HepG2 (cell line): ENCODE measurements around the gene KNG1. TPM values are rescaled to one million over a fixed set of nuclear protein-coding genes. Genes with fewer than 3 reads are reported as not detected.

Source experiments
- ATAC-seq: fragments of 200-7000 bp; cut with Tn5 transposase; 3 replicates; pipeline ENCODE4 v1.9.1; 2020; ENCODE audit warnings: mild to moderate bottlenecking, moderate library complexity
- BruUV-seq: library from RNA; stranded (reverse); fragments of 400-500 nt; replicated peaks from 2 replicates; lab custom pipeline; 2021; lab: Mats Ljungman, UMichigan
- CTCF ChIA-PET: fragments of 300-600 bp; formaldehyde crosslinking; extraction: SDS; loops from one replicate; lab custom pipeline; 2021; ENCODE audit warnings: low total read pairs, inconsistent platforms, low intra/inter-chr PET ratio; lab: Yijun Ruan, JAX
- POLR2A ChIA-PET: fragments of 350-600 bp; sonication (Branson Sonifier 250); formaldehyde crosslinking; loops from one replicate; lab custom pipeline; 2020; ENCODE audit warnings: antibody characterized with exemption, inconsistent platforms; lab: Yijun Ruan, JAX
- DNase-seq: peaks from one replicate; pipeline ENCODE4 v3.0.0-alpha.2; 2015; ENCODE audit warnings: low spot score
- FAIRE-seq: peaks from 3 replicates; lab custom pipeline; 2011; peaks lifted over from hg19 to GRCh38; lab: Jason Lieb, UNC
- H2AFZ ChIP-seq: one replicate; pipeline ENCODE4 v1.6.1; 2011; ENCODE audit warnings: low read length, inconsistent platforms
- H3K27ac ChIP-seq: fragments of 300-600 bp; 3 replicates; pipeline ENCODE4 v1.8.0; 2011; ENCODE audit warnings: mixed run types, mild to moderate bottlenecking, mixed read lengths, low read length, inconsistent platforms; ENCODE audit not compliant: insufficient read depth; ENCODE audit errors: extremely low read length
- H3K27me3 ChIP-seq, 2 experiments: fragments of 200-600 bp in 1 of 2; 2 replicates in 1 of 2; 3 replicates in 1 of 2; pipeline versions ENCODE4 v1.6.0 to v1.8.0; 2011; ENCODE audit warnings: low read length in 2 of 2, mild to moderate bottlenecking in 2 of 2, moderate library complexity in 2 of 2, inconsistent platforms in 1 of 2; ENCODE audit not compliant: insufficient read depth in 2 of 2, control insufficient read depth in 1 of 2
- H3K36me3 ChIP-seq, 2 experiments: fragments of 200-600 bp in 1 of 2; replicated peaks in 1 of 2; 2 replicates in 1 of 2; 3 replicates in 1 of 2; pipeline versions ENCODE4 v1.5.1 to v1.8.0; 2011; ENCODE audit warnings: low read length in 2 of 2, inconsistent platforms in 1 of 2; ENCODE audit not compliant: insufficient read depth in 2 of 2, control insufficient read depth in 1 of 2
- H3K4me1 ChIP-seq: 2 replicates; pipeline ENCODE4 v1.5.1; 2012; ENCODE audit warnings: low read length, inconsistent platforms; ENCODE audit not compliant: insufficient read depth
- H3K4me2 ChIP-seq: 2 replicates; pipeline ENCODE4 v1.6.0; 2011; ENCODE audit warnings: low read depth, low read length, inconsistent platforms
- H3K4me3 ChIP-seq, 3 experiments: fragments of 200-600 bp in 1 of 3; sonication (generic), shearing (Covaris generic) in 1 of 3; replicated peaks in 1 of 3; 2 replicates each; pipeline ENCODE4 v1.5.1; 2011 to 2016; ENCODE audit warnings: low read length in 3 of 3, inconsistent platforms in 2 of 3, low read depth in 2 of 3, mild to moderate bottlenecking in 2 of 3, control low read depth in 1 of 3, mixed read lengths in 1 of 3; ENCODE audit not compliant: insufficient read depth in 1 of 3
- H3K79me2 ChIP-seq: one replicate; pipeline ENCODE4 v1.6.1; 2011; ENCODE audit warnings: low read length, inconsistent platforms; ENCODE audit not compliant: insufficient read depth
- H3K9ac ChIP-seq: 2 replicates; pipeline ENCODE4 v1.6.0; 2011; ENCODE audit warnings: mild to moderate bottlenecking, low read depth, low read length, inconsistent platforms; ENCODE audit not compliant: insufficient read depth
- H3K9me3 ChIP-seq: 2 replicates; pipeline ENCODE4 v1.5.1; 2012; ENCODE audit warnings: mild to moderate bottlenecking, low read length
- H4K20me1 ChIP-seq: 2 replicates; pipeline ENCODE4 v1.6.0; 2011; ENCODE audit warnings: inconsistent platforms, mild to moderate bottlenecking, low read length, moderate library complexity; ENCODE audit not compliant: insufficient read depth
- EHMT2 ChIP-seq: fragments of 200-600 bp; sonication (generic); IDR thresholded peaks from 2 replicates; pipeline ENCODE4 v1.7.0; 2017; ENCODE audit warnings: antibody characterized with exemption, low read depth, low read length, borderline replicate concordance
- FOXM1 ChIP-seq: sonication (generic); formaldehyde crosslinking; IDR thresholded peaks from 2 replicates; pipeline ENCODE4 v1.5.0; 2020; ENCODE audit warnings: missing genetic modification reagents
- GABPA ChIP-seq, 2 experiments: IDR thresholded peaks; 2 replicates each; pipeline ENCODE4 v1.6.1; 2011 to 2016; ENCODE audit warnings: low read depth in 2 of 2, low read length in 1 of 2, missing biosample characterization in 1 of 2, missing genetic modification characterization in 1 of 2
- MAFK ChIP-seq, 2 experiments: IDR thresholded peaks in 1 of 2; conservative IDR thresholded peaks in 1 of 2; 2 replicates each; pipeline ENCODE4 v1.6.1; 2011; ENCODE audit warnings: improper control_type of control experiment in 2 of 2, low read length in 2 of 2
- NCOA2 ChIP-seq: sonication (generic); formaldehyde crosslinking; IDR thresholded peaks from 2 replicates; pipeline ENCODE4 v1.8.0; 2022; ENCODE audit warnings: inconsistent platforms
- NR0B2 ChIP-seq: sonication (generic); formaldehyde crosslinking; IDR thresholded peaks from 2 replicates; pipeline ENCODE4 v1.4.0; 2020; ENCODE audit warnings: mild to moderate bottlenecking, missing genetic modification reagents
- RARA ChIP-seq: IDR thresholded peaks from 2 replicates; pipeline ENCODE4 v1.6.1; 2016; ENCODE audit warnings: missing genetic modification reagents, missing compliant biosample characterization
- SAP130 ChIP-seq: IDR thresholded peaks from 2 replicates; pipeline ENCODE4 v1.6.1; 2016; ENCODE audit warnings: low read depth
- ZBED4 ChIP-seq: sonication (generic); formaldehyde crosslinking; IDR thresholded peaks from 2 replicates; pipeline ENCODE4 v1.4.0; 2020; ENCODE audit warnings: missing genetic modification reagents, borderline replicate concordance
- ZNF530 ChIP-seq: sonication (generic); formaldehyde crosslinking; IDR thresholded peaks from 2 replicates; pipeline ENCODE4 v1.5.0; 2020; ENCODE audit warnings: low read depth, mild to moderate bottlenecking, missing genetic modification reagents
- ZNF607 ChIP-seq: sonication (generic); formaldehyde crosslinking; IDR thresholded peaks from 2 replicates; pipeline ENCODE4 v1.5.1; 2020; ENCODE audit warnings: missing genetic modification reagents, mild to moderate bottlenecking, borderline replicate concordance
- ZZZ3 ChIP-seq: sonication (generic); formaldehyde crosslinking; IDR thresholded peaks from 2 replicates; pipeline ENCODE4 v1.4.0; 2020; ENCODE audit warnings: missing genetic modification reagents, mild to moderate bottlenecking, borderline replicate concordance
- WGBS: methylation state at CpG from one replicate; pipeline ENCODE4 v1.1.6; 2017; ENCODE audit warnings: low lambda C conversion rate; 5-methylcytosine and 5-hydroxymethylcytosine counted together
- in situ Hi-C: cut with HindIII; loops from 2 replicates; pipeline ENCODE4 v1.10.0; 2017; ENCODE audit warnings: low pct_unique_long_range_greater_than_20kb; ENCODE audit not compliant: extremely low pct_ligation_motif_present
- intact Hi-C: fragments of 100-400 bp; cut with micrococcal nuclease; formaldehyde crosslinking; loops from one replicate; pipeline ENCODE4 v1.10.0; 2022; ENCODE audit not compliant: unreplicated experiment
- polyA plus RNA-seq, 8 experiments: library from polyadenylated mRNA; depleted of rRNA in 3 of 8; stranded (reverse) in 7 of 8; unstranded in 1 of 8; fragments of >200 nt; fragmentation: Illumina TruSeq in 4 of 8; extraction: Trizol in 4 of 8; gene quantifications; 2 replicates each; pipeline versions ENCODE4 v1.2.1 to v1.2.3, GENCODE V29; 2011 to 2016; ENCODE audit warnings: low read depth in 4 of 8, missing spikeins in 1 of 8, mixed read lengths in 1 of 8; ENCODE audit not compliant: insufficient read depth in 1 of 8
- total RNA-seq, 5 experiments: library from RNA; depleted of rRNA; stranded (reverse); fragments of >200 nt; fragmentation: Illumina TruSeq; extraction: Trizol; gene quantifications; 2 replicates each; pipeline ENCODE4 v1.2.3, GENCODE V29; 2016; ENCODE audit warnings: low read depth in 1 of 5

KNG1 gene
- total and polyA plus RNA-seq, 2 of the 13 experiments (the other 11 are each of a cell fraction or from before 2014, with no cell fraction given): 6.5 to 7.0 TPM

GRCh38 chr3:186759231-186759930, 42.2 kb downstream of the KNG1 start:
- Histone ChIP-seq H3K4me2 (peak overlapping the region; percentile 23; the same call in 1 of the 2 replicates), H3K36me3 (no peaks in the 10 kb centered on the region), H3K27ac (no peak overlapping the region), H3K4me1 (peaks cover 19% of the 10 kb centered on the region), H3K9ac (no peak overlapping the region), H2AFZ (no peak overlapping the region), H3K27me3 (no peaks in the 10 kb centered on the region), H4K20me1 (no peaks in the 10 kb centered on the region), H3K79me2 (no peaks in the 10 kb centered on the region), H3K9me3 (no peaks in the 10 kb centered on the region), H3K4me3 (no peak overlapping the region)
- BruUV-seq: no TSS peak
- ChIA-PET POLR2A (no interaction called here), CTCF (no interaction called here)
- FAIRE-seq (no peak), ATAC-seq (no peak), DNase-seq (no peak)
- intact Hi-C loops (no loop called here), in situ Hi-C loops (loop anchor here (10.0 kb wide), 1 partner anchor 145 kb away; the partner anchor contains the start of gene AHSG)
- WGBS: 46% methylated on average over 11 of the region's 11 CpGs
- TF ChIP-seq ZNF530 (CRISPR knock-in tag): no peak
- TF ChIP-seq ZZZ3 (CRISPR knock-in tag): no peak
- TF ChIP-seq NCOA2 (CRISPR knock-in tag): no peak
- no peak for TF ChIP-seq NR0B2 (CRISPR knock-in tag)

GRCh38 chr3:186760141-186760833, 43.1 kb downstream of the KNG1 start:
- H3K27ac ChIP-seq: no peak overlapping the region
- BruUV-seq: no TSS peak
- no peak overlapping the region for H3K4me3 ChIP-seq
- ChIA-PET CTCF (no interaction called here), POLR2A (interaction anchor here (1.0 to 1.3 kb wide), 4 partner anchors 23 to 148 kb away, joined by 3 to 5 read pairs (median 4); no protein-coding TSS in a partner anchor)
- no peak overlapping the region for H3K9ac ChIP-seq
- H3K36me3 ChIP-seq: no peaks in the 10 kb centered on the region
- 79% methylated on average over 10 of the region's 10 CpGs for WGBS
- no peak overlapping the region for H2AFZ ChIP-seq
- in situ Hi-C loops: no loop called here
- H3K4me1 ChIP-seq: peaks cover 13% of the 10 kb centered on the region; the same call in 1 of the 2 replicates
- no peaks in the 10 kb centered on the region for H3K27me3 ChIP-seq
- H4K20me1 ChIP-seq: no peaks in the 10 kb centered on the region
- no peak for FAIRE-seq
- H3K79me2 ChIP-seq: no peaks in the 10 kb centered on the region
- peak; percentile 46 for DNase-seq
- peak; percentile 28; the same call in 1 of the 3 replicates for ATAC-seq
- intact Hi-C loops: no loop called here
- H3K9me3 ChIP-seq: no peaks in the 10 kb centered on the region
- H3K4me2 ChIP-seq: no peak overlapping the region
- TF ChIP-seq MAFK (conservative IDR thresholded peaks at IDR 0.05 in 1 of 2, IDR thresholded peaks at IDR 0.05 in 1 of 2; ENCODE audit: low read length in 2 of 2) (no peak), GABPA (IDR thresholded peaks at IDR 0.05; ENCODE audit: low read depth, low read length) (no peak), GABPA (CRISPR knock-in tag; IDR thresholded peaks at IDR 0.05; ENCODE audit: low read depth) (0 out of 2 replicates have a peak, but pooled peaks have one; percentile 13), ZNF607 (no peak), FOXM1 (no peak), EHMT2 (no peak), RARA (CRISPR knock-in tag) (peak; percentile 74), SAP130 (CRISPR knock-in tag) (peak; percentile 11; the same call in 1 of the 2 replicates), ZBED4 (CRISPR knock-in tag) (no peak)
